HCT116 (cell line): ENCODE results near the gene S100A10. TPM values are rescaled to one million over a fixed set of nuclear protein-coding genes. Genes with fewer than 3 reads are reported as not detected.

Source experiments
- ATAC-seq: fragments of 200-7000 bp; cut with Tn5 transposase; 2 replicates; pipeline ENCODE4 v1.9.1; 2020; ENCODE audit warnings: mild to moderate bottlenecking, moderate library complexity
- BruUV-seq: library from RNA; stranded (reverse); fragments of 400-500 nt; replicated peaks from 2 replicates; lab custom pipeline; 2021; lab: Mats Ljungman, UMichigan
- CTCF ChIA-PET: fragments of 300-600 bp; sonication (Branson Sonifier 250); formaldehyde crosslinking; loops from one replicate; lab custom pipeline; 2021; ENCODE audit warnings: antibody characterized with exemption; lab: Charles Lee
- POLR2A ChIA-PET: fragments of 300-600, 350-600 bp; sonication (Branson Sonifier 250); formaldehyde crosslinking; loops from one replicate; lab custom pipeline; 2021; ENCODE audit warnings: antibody characterized with exemption; lab: Charles Lee
- RAD21 ChIA-PET, 2 experiments: fragments of 300-600 bp; sonication (Branson Sonifier 250); formaldehyde crosslinking; loops; one replicate each; lab custom pipeline; 2023; ENCODE audit warnings: low total read pairs in 2 of 2; ENCODE audit not compliant: uncharacterized antibody in 2 of 2, unreplicated experiment in 2 of 2, low non-redundant PET in 1 of 2; lab: Charles Lee
- DNase-seq: peaks from one replicate; pipeline ENCODE4 v3.0.0-alpha.2; 2010; ENCODE audit warnings: low read depth, low spot score
- H2AFZ ChIP-seq: fragments of 200-600 bp; shearing (Covaris generic), sonication (generic); 2 replicates; pipeline ENCODE4 v1.6.1; 2017; ENCODE audit warnings: low read depth, mixed run types, mixed read lengths, antibody characterized with exemption, low read length; ENCODE audit not compliant: poor library complexity, severe bottlenecking
- H3K27ac ChIP-seq: 2 replicates; pipeline ENCODE4 v1.5.1; 2012; ENCODE audit warnings: low read depth, low read length
- H3K27me3 ChIP-seq: fragments of 200-600 bp; sonication (generic); 2 replicates; pipeline ENCODE4 v1.6.1; 2016; ENCODE audit warnings: mixed run types, low read length, mixed read lengths; ENCODE audit not compliant: insufficient read depth
- H3K36me3 ChIP-seq, 2 experiments: fragments of 200-500 bp in 1 of 2; fragments of 200-600 bp in 1 of 2; sonication (Bioruptor generic) in 1 of 2; sonication (generic) in 1 of 2; 2 replicates each; pipeline versions ENCODE4 v1.5.1 to v1.6.1; 2014 to 2016; ENCODE audit warnings: low read length in 2 of 2, inconsistent platforms in 1 of 2, mixed read lengths in 1 of 2, mixed run types in 1 of 2; ENCODE audit not compliant: insufficient read depth in 2 of 2, control insufficient read depth in 1 of 2
- H3K4me1 ChIP-seq, 2 experiments: fragments of 200-600 bp in 1 of 2; sonication (generic) in 1 of 2; 2 replicates each; pipeline versions ENCODE4 v1.5.1 to v1.6.1; 2012 to 2017; ENCODE audit warnings: low read length in 2 of 2, inconsistent platforms in 1 of 2, mild to moderate bottlenecking in 1 of 2, mixed read lengths in 1 of 2, mixed run types in 1 of 2, moderate library complexity in 1 of 2; ENCODE audit not compliant: insufficient read depth in 2 of 2, control insufficient read depth in 1 of 2
- H3K4me2 ChIP-seq: fragments of 200-600 bp; sonication (generic); 2 replicates; pipeline ENCODE4 v1.6.1; 2017; ENCODE audit warnings: mixed run types, low read length, mixed read lengths
- H3K4me3 ChIP-seq, 2 experiments: fragments of 200-600 bp in 1 of 2; sonication (generic) in 1 of 2; replicated peaks in 1 of 2; 2 replicates each; pipeline ENCODE4 v1.5.1; 2011 to 2016; ENCODE audit warnings: low read length in 2 of 2, control low read depth in 1 of 2, low read depth in 1 of 2, mild to moderate bottlenecking in 1 of 2, mixed read lengths in 1 of 2, mixed run types in 1 of 2
- H3K79me2 ChIP-seq: fragments of 200-600 bp; sonication (generic); 2 replicates; pipeline ENCODE4 v1.6.1; 2017; ENCODE audit warnings: mild to moderate bottlenecking, mixed run types, low read length, moderate library complexity, mixed read lengths; ENCODE audit not compliant: insufficient read depth
- H3K9ac ChIP-seq: fragments of 200-600 bp; sonication (generic); 2 replicates; pipeline ENCODE4 v1.6.1; 2016; ENCODE audit warnings: low read length, mixed read lengths
- H3K9me2 ChIP-seq: fragments of 200-600 bp; sonication (generic), shearing (Covaris generic); 2 replicates; pipeline ENCODE4 v1.6.1; 2017; ENCODE audit warnings: mixed run types, mild to moderate bottlenecking, moderate library complexity; ENCODE audit not compliant: insufficient read depth
- H3K9me3 ChIP-seq, 2 experiments: fragments of 200-500 bp in 1 of 2; fragments of 200-600 bp in 1 of 2; sonication (Bioruptor generic) in 1 of 2; sonication (generic) in 1 of 2; 2 replicates each; pipeline ENCODE4 v1.6.1; 2014 to 2017; ENCODE audit warnings: low read length in 2 of 2, mixed read lengths in 2 of 2, inconsistent platforms in 1 of 2, low read depth in 1 of 2, mild to moderate bottlenecking in 1 of 2, mixed run types in 1 of 2, moderate library complexity in 1 of 2; ENCODE audit not compliant: control insufficient read depth in 1 of 2, insufficient read depth in 1 of 2
- H4K20me1 ChIP-seq: fragments of 200-600 bp; sonication (generic), shearing (Covaris generic); 2 replicates; pipeline ENCODE4 v1.6.1; 2017; ENCODE audit warnings: mixed run types, mild to moderate bottlenecking, moderate library complexity; ENCODE audit not compliant: insufficient read depth
- CEBPB ChIP-seq: IDR thresholded peaks from 2 replicates; pipeline ENCODE4 v1.6.1; 2012; ENCODE audit warnings: low read depth
- CTCF ChIP-seq, 3 experiments: fragments of 200-600 bp in 1 of 3; sonication (generic) in 1 of 3; IDR thresholded peaks in 2 of 3; conservative IDR thresholded peaks in 1 of 3; 2 replicates each; pipeline ENCODE4 v1.5.1; 2012 to 2017; ENCODE audit warnings: low read depth in 2 of 3, low read length in 2 of 3, antibody characterized with exemption in 1 of 3, borderline replicate concordance in 1 of 3, control low read depth in 1 of 3, mild to moderate bottlenecking in 1 of 3, mixed read lengths in 1 of 3, mixed run types in 1 of 3, moderate library complexity in 1 of 3; ENCODE audit not compliant: insufficient read depth in 1 of 3
- EGR1 ChIP-seq: IDR thresholded peaks from 2 replicates; pipeline ENCODE4 v1.6.1; 2012; ENCODE audit warnings: low read depth
- ELF1 ChIP-seq: IDR thresholded peaks from 2 replicates; pipeline ENCODE4 v1.6.1; 2012; ENCODE audit warnings: low read depth, borderline replicate concordance
- EZH2 ChIP-seq: fragments of 200-600 bp; sonication (generic); IDR thresholded peaks from 2 replicates; pipeline ENCODE4 v1.6.1; 2017; ENCODE audit warnings: antibody characterized with exemption, mixed run types
- EZH2phosphoT487 ChIP-seq: fragments of 200-600 bp; IDR thresholded peaks from 2 replicates; pipeline ENCODE4 v1.6.1; 2018; ENCODE audit warnings: antibody characterized with exemption, borderline replicate concordance
- FOSL1 ChIP-seq: IDR thresholded peaks from 2 replicates; pipeline ENCODE4 v1.6.1; 2012; ENCODE audit warnings: low read depth
- JUND ChIP-seq: IDR thresholded peaks from 2 replicates; pipeline ENCODE4 v1.6.1; 2012
- POLR2A ChIP-seq: IDR thresholded peaks from 2 replicates; pipeline ENCODE4 v1.7.0; 2011; ENCODE audit warnings: borderline replicate concordance; ENCODE audit not compliant: insufficient read depth, insufficient read length; ENCODE audit errors: extremely low read depth
- POLR2AphosphoS5 ChIP-seq: IDR thresholded peaks from 2 replicates; pipeline ENCODE4 v1.6.1; 2011; ENCODE audit warnings: mild to moderate bottlenecking, low read depth, low read length, moderate library complexity
- RAD21 ChIP-seq: IDR thresholded peaks from 2 replicates; pipeline ENCODE4 v1.6.1; 2012; ENCODE audit warnings: low read depth, mild to moderate bottlenecking
- SP1 ChIP-seq: IDR thresholded peaks from 2 replicates; pipeline ENCODE4 v1.6.1; 2012; ENCODE audit warnings: low read depth
- SRF ChIP-seq: IDR thresholded peaks from 2 replicates; pipeline ENCODE4 v1.6.1; 2012; ENCODE audit warnings: low read depth
- YY1 ChIP-seq: IDR thresholded peaks from 2 replicates; pipeline ENCODE4 v1.6.1; 2011; ENCODE audit warnings: low read length, low read depth, moderate library complexity, mild to moderate bottlenecking; ENCODE audit not compliant: insufficient replicate concordance; ENCODE audit errors: extremely low read depth
- ZBTB33 ChIP-seq: IDR thresholded peaks from 2 replicates; pipeline ENCODE4 v1.6.1; 2011; ENCODE audit warnings: mild to moderate bottlenecking, low read length, moderate library complexity; ENCODE audit not compliant: insufficient replicate concordance; ENCODE audit errors: extremely low read depth
- ZNF274 ChIP-seq: fragments of 200-500 bp; sonication (Bioruptor generic); IDR thresholded peaks from 2 replicates; pipeline ENCODE4 v1.6.1; 2014; ENCODE audit warnings: mild to moderate bottlenecking, low read depth, low read length, inconsistent platforms
- intact Hi-C: fragments of 100-400 bp; cut with micrococcal nuclease; formaldehyde crosslinking; loops from 2 replicates; pipeline ENCODE4 v1.10.0; 2022
- total RNA-seq: library from RNA; stranded (reverse); gene quantifications from one replicate; pipeline ENCODE4 v1.2.1, GENCODE V29; 2021; ENCODE audit not compliant: unreplicated experiment
- TF ChIP-seq, protein P1 (sequence below): IDR thresholded peaks from 2 replicates; pipeline ENCODE4 v1.6.1; 2012; ENCODE audit warnings: low read depth
- TF ChIP-seq, protein P2 (sequence below): IDR thresholded peaks from 2 replicates; pipeline ENCODE4 v1.6.1; 2012

Gene S100A10
- total RNA-seq, 1 experiment from 2014 or later, result 340 TPM

DNA sequence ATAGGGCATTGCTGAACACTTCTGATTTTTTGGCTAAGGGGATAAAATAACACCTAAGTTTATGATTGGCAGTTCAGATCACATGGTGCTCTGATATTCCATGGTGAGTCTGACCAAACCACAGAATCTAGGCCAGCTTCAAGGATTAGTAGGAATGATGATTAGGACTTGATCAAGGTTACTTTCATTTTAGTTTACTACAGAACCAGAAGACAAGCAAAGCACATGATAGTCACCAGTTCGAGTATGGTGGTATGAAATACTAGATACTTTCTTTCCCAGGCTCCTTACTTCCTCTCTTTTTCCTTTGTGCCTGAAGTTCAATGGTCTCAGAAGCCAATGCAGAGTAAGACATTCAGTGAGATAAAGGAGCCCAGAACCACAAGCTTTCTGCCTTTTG, 26.6 kb downstream of the S100A10 start:
- CTCF ChIA-PET, result interaction anchor here (1.2 to 8.8 kb wide), 9 partner anchors 10 to 219 kb away, joined by 3 to 168 read pairs (median 19); partner anchors contain the start of gene S100A10

More for the DNA sequence above, 26.6 kb downstream of the S100A10 start:
- Histone ChIP-seq H3K4me1 (peaks cover 28 to 40% of the 10 kb centered on the region in 2 experiments; a peak in 3 of 4 replicates), H3K4me3 (no peak overlapping the region), H3K9ac (no peak overlapping the region), H3K79me2 (no peaks in the 10 kb centered on the region), H3K36me3 (no peaks in the 10 kb centered on the region), H3K27me3 (no peaks in the 10 kb centered on the region), H3K4me2 (no peak overlapping the region), H3K27ac (no peak overlapping the region), H3K9me2 (no peaks in the 10 kb centered on the region), H2AFZ (no peak overlapping the region), H3K9me3 (no peaks in the 10 kb centered on the region), H4K20me1 (no peaks in the 10 kb centered on the region)
- DNase-seq, result no peak
- no peak for ATAC-seq
- POLR2A ChIA-PET, result interaction anchor here (1.2 to 2.1 kb wide), 4 partner anchors 27 to 81 kb away, joined by 3 to 10 read pairs (median 6); partner anchors contain the start of gene S100A10
- BruUV-seq, result no TSS peak
- TF ChIP-seq POLR2A (no peak), EGR1 (no peak), CEBPB (no peak), POLR2AphosphoS5 (no peak), SP1 (no peak), CTCF (IDR thresholded peaks at IDR 0.05 in 2 of 3, conservative IDR thresholded peaks at IDR 0.05 in 1 of 3; ENCODE audit: borderline replicate concordance in 1 of 3, insufficient read depth in 1 of 3, low read depth in 2 of 3, low read length in 2 of 3) (no peak), JUND (no peak), FOSL1 (no peak), ZBTB33 (no peak), EZH2phosphoT487 (no peak), EZH2 (no peak), SRF (no peak), ELF1 (no peak), YY1 (no peak), ZNF274 (no peak), RAD21 (no peak)
- TF ChIP-seq, protein P1, sequence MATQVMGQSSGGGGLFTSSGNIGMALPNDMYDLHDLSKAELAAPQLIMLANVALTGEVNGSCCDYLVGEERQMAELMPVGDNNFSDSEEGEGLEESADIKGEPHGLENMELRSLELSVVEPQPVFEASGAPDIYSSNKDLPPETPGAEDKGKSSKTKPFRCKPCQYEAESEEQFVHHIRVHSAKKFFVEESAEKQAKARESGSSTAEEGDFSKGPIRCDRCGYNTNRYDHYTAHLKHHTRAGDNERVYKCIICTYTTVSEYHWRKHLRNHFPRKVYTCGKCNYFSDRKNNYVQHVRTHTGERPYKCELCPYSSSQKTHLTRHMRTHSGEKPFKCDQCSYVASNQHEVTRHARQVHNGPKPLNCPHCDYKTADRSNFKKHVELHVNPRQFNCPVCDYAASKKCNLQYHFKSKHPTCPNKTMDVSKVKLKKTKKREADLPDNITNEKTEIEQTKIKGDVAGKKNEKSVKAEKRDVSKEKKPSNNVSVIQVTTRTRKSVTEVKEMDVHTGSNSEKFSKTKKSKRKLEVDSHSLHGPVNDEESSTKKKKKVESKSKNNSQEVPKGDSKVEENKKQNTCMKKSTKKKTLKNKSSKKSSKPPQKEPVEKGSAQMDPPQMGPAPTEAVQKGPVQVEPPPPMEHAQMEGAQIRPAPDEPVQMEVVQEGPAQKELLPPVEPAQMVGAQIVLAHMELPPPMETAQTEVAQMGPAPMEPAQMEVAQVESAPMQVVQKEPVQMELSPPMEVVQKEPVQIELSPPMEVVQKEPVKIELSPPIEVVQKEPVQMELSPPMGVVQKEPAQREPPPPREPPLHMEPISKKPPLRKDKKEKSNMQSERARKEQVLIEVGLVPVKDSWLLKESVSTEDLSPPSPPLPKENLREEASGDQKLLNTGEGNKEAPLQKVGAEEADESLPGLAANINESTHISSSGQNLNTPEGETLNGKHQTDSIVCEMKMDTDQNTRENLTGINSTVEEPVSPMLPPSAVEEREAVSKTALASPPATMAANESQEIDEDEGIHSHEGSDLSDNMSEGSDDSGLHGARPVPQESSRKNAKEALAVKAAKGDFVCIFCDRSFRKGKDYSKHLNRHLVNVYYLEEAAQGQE, result no peak
- TF ChIP-seq, protein P2, sequence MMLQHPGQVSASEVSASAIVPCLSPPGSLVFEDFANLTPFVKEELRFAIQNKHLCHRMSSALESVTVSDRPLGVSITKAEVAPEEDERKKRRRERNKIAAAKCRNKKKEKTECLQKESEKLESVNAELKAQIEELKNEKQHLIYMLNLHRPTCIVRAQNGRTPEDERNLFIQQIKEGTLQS, result no peak
- intact Hi-C loops, result no loop called here
- RAD21 ChIA-PET, result interaction anchor here (1.0 to 1.3 kb wide), 4 partner anchors 21 to 35 kb away, joined by 3 to 19 read pairs (median 5); no protein-coding TSS in a partner anchor
